HepG2 (cell line): Measurements from ENCODE around the gene ABT1. TPM values are rescaled to one million over a fixed set of nuclear protein-coding genes. Genes with fewer than 3 reads are reported as not detected.

ENCODE experiments used
- HNF1A ChIP-seq, 2 experiments: sonication (generic) in 1 of 2; formaldehyde crosslinking in 1 of 2; IDR thresholded peaks; 2 replicates each; pipeline versions ENCODE4 v1.4.0 to v1.6.1; 2016 to 2020; ENCODE audit warnings: borderline replicate concordance in 1 of 2, low read depth in 1 of 2, mild to moderate bottlenecking in 1 of 2, missing genetic modification reagents in 1 of 2
- PTBP1 ChIP-seq: fragments of 200-400 bp; formaldehyde crosslinking; IDR thresholded peaks from 2 replicates; pipeline ENCODE4 v1.6.1; 2018; ENCODE audit warnings: low read length, low read depth; ENCODE audit not compliant: poor library complexity, severe bottlenecking
- WIZ ChIP-seq: sonication (generic); formaldehyde crosslinking; IDR thresholded peaks from 2 replicates; pipeline ENCODE4 v1.5.1; 2020; ENCODE audit warnings: mild to moderate bottlenecking, missing genetic modification reagents
- ZBTB20 ChIP-seq: sonication (generic); formaldehyde crosslinking; IDR thresholded peaks from 2 replicates; pipeline ENCODE4 v1.8.1; 2023; ENCODE audit warnings: missing genetic modification reagents, low read depth, mild to moderate bottlenecking, borderline replicate concordance
- ZBTB34 ChIP-seq: sonication (generic); formaldehyde crosslinking; IDR thresholded peaks from 2 replicates; pipeline ENCODE4 v1.8.0; 2022; ENCODE audit warnings: mild to moderate bottlenecking, missing genetic modification reagents
- ZBTB39 ChIP-seq: sonication (generic); formaldehyde crosslinking; IDR thresholded peaks from 2 replicates; pipeline ENCODE4 v1.5.0; 2020; ENCODE audit warnings: missing genetic modification reagents
- ZBTB42 ChIP-seq: sonication (generic); formaldehyde crosslinking; IDR thresholded peaks from 2 replicates; pipeline ENCODE4 v1.5.0; 2020; ENCODE audit warnings: mild to moderate bottlenecking, missing genetic modification reagents
- ZNF10 ChIP-seq: sonication (generic); formaldehyde crosslinking; IDR thresholded peaks from 2 replicates; pipeline ENCODE4 v1.4.0; 2020; ENCODE audit warnings: mild to moderate bottlenecking, low read depth, missing genetic modification reagents, borderline replicate concordance
- ZNF318 ChIP-seq: sonication (generic); formaldehyde crosslinking; IDR thresholded peaks from 2 replicates; pipeline ENCODE4 v1.4.0; 2020; ENCODE audit warnings: mild to moderate bottlenecking, missing genetic modification reagents
- ZNF75D ChIP-seq: sonication (generic); formaldehyde crosslinking; IDR thresholded peaks from 2 replicates; pipeline ENCODE4 v1.8.1; 2023; ENCODE audit warnings: missing genetic modification reagents, mild to moderate bottlenecking, borderline replicate concordance
- polyA plus RNA-seq, 8 experiments: library from polyadenylated mRNA; depleted of rRNA in 3 of 8; stranded (reverse) in 7 of 8; unstranded in 1 of 8; fragments of >200 nt; fragmentation: Illumina TruSeq in 4 of 8; extraction: Trizol in 4 of 8; gene quantifications; 2 replicates each; pipeline versions ENCODE4 v1.2.1 to v1.2.3, GENCODE V29; 2011 to 2016; ENCODE audit warnings: low read depth in 4 of 8, missing spikeins in 1 of 8, mixed read lengths in 1 of 8; ENCODE audit not compliant: insufficient read depth in 1 of 8
- total RNA-seq, 5 experiments: library from RNA; depleted of rRNA; stranded (reverse); fragments of >200 nt; fragmentation: Illumina TruSeq; extraction: Trizol; gene quantifications; 2 replicates each; pipeline ENCODE4 v1.2.3, GENCODE V29; 2016; ENCODE audit warnings: low read depth in 1 of 5

ABT1 gene
- total and polyA plus RNA-seq, 2 of the 13 experiments (the other 11 are each of a cell fraction or from before 2014, with no cell fraction given): 38.4 TPM

GRCh38 chr6:26553635-26554446, 42.9 kb upstream of the ABT1 start (continued):
- TF ChIP-seq PTBP1: no peak
- no peak for TF ChIP-seq ZNF10 (CRISPR knock-in tag)
- TF ChIP-seq HNF1A (IDR thresholded peaks at IDR 0.05; ENCODE audit: low read depth): no peak; the same call in 1 of the 2 replicates
- peak; percentile 27; the same call in 1 of the 2 replicates for TF ChIP-seq HNF1A (CRISPR knock-in tag; IDR thresholded peaks at IDR 0.05; ENCODE audit: borderline replicate concordance)
- TF ChIP-seq ZBTB34 (CRISPR knock-in tag): no peak
- TF ChIP-seq ZNF75D: no peak
- TF ChIP-seq ZBTB20: peak; percentile 36; the same call in 1 of the 2 replicates
- no peak for TF ChIP-seq WIZ
- TF ChIP-seq ZNF318 (CRISPR knock-in tag): no peak
- no peak for TF ChIP-seq ZBTB39
- no peak for TF ChIP-seq ZBTB42 (CRISPR knock-in tag)
